Neuronal stem cell (in vitro differentiated cells): ENCODE results near the gene CNTN5.

Experiments used
- DNase-seq: peaks from one replicate; pipeline ENCODE4 v3.0.0-alpha.2; 2013; ENCODE audit warnings: low spot score
- H2AFZ ChIP-seq: one replicate; pipeline ENCODE4 v1.6.1; 2013; ENCODE audit warnings: mild to moderate bottlenecking, low read length, inconsistent platforms
- H2AK5ac ChIP-seq: 2 replicates; pipeline ENCODE4 v1.6.1; 2013; ENCODE audit warnings: low read depth, mild to moderate bottlenecking, inconsistent platforms, low read length, moderate library complexity, mixed read lengths
- H2BK120ac ChIP-seq: 2 replicates; pipeline ENCODE4 v1.6.1; 2013; ENCODE audit warnings: low read depth, mild to moderate bottlenecking, inconsistent platforms, low read length, moderate library complexity, mixed read lengths
- H2BK12ac ChIP-seq: one replicate; pipeline ENCODE4 v1.6.1; 2013; ENCODE audit warnings: low read length, inconsistent platforms
- H2BK15ac ChIP-seq: 2 replicates; pipeline ENCODE4 v1.6.1; 2013; ENCODE audit warnings: mild to moderate bottlenecking, low read length, inconsistent platforms, mixed read lengths
- H2BK5ac ChIP-seq: one replicate; pipeline ENCODE4 v1.6.1; 2013; ENCODE audit warnings: inconsistent platforms, mild to moderate bottlenecking, low read length, moderate library complexity
- H3K14ac ChIP-seq: one replicate; pipeline ENCODE4 v1.6.1; 2013; ENCODE audit warnings: low read length, inconsistent platforms
- H3K18ac ChIP-seq: 2 replicates; pipeline ENCODE4 v1.6.1; 2013; ENCODE audit warnings: low read length, inconsistent platforms
- H3K23ac ChIP-seq: 2 replicates; pipeline ENCODE4 v1.6.1; 2013; ENCODE audit warnings: low read depth, mild to moderate bottlenecking, mixed read lengths, low read length, inconsistent platforms; ENCODE audit not compliant: poor library complexity
- H3K27ac ChIP-seq: replicated peaks from 3 replicates; pipeline ENCODE4 v1.5.1; 2013; ENCODE audit warnings: low read length, inconsistent platforms
- H3K27me3 ChIP-seq, 3 experiments: 2 replicates each; pipeline ENCODE4 v1.6.1; 2013; ENCODE audit warnings: low read length in 3 of 3, mild to moderate bottlenecking in 2 of 3, inconsistent platforms in 1 of 3, low read depth in 1 of 3, mixed read lengths in 1 of 3, moderate library complexity in 1 of 3; ENCODE audit not compliant: control insufficient read depth in 3 of 3, insufficient read depth in 3 of 3
- H3K36me3 ChIP-seq, 2 donors: replicated peaks in 1 of 2; 2 replicates each; pipeline ENCODE4 v1.6.1; 2013; ENCODE audit warnings: low read length in 2 of 2; ENCODE audit not compliant: control insufficient read depth in 2 of 2, insufficient read depth in 2 of 2
- H3K4ac ChIP-seq: 2 replicates; pipeline ENCODE4 v1.6.1; 2013; ENCODE audit warnings: inconsistent platforms, mild to moderate bottlenecking, low read length, moderate library complexity
- H3K4me1 ChIP-seq, 2 donors: 1 replicate in 1 of 2; 2 replicates in 1 of 2; pipeline ENCODE4 v1.6.1; 2013; ENCODE audit warnings: low read length in 2 of 2, low read depth in 1 of 2; ENCODE audit not compliant: control insufficient read depth in 2 of 2, insufficient read depth in 1 of 2
- H3K4me2 ChIP-seq: one replicate; pipeline ENCODE4 v1.6.1; 2013; ENCODE audit warnings: mild to moderate bottlenecking, low read length, inconsistent platforms; ENCODE audit not compliant: insufficient read depth, poor library complexity, severe bottlenecking
- H3K4me3 ChIP-seq, 2 donors: 2 replicates each; pipeline ENCODE4 v1.5.1; 2013; ENCODE audit warnings: low read length in 2 of 2, mild to moderate bottlenecking in 2 of 2, inconsistent platforms in 1 of 2, moderate library complexity in 1 of 2
- H3K79me1 ChIP-seq: one replicate; pipeline ENCODE4 v1.6.1; 2013; ENCODE audit warnings: low read depth, mild to moderate bottlenecking, inconsistent platforms, low read length, moderate library complexity
- H3K9ac ChIP-seq: one replicate; pipeline ENCODE4 v1.6.1; 2013; ENCODE audit warnings: mild to moderate bottlenecking, low read depth, low read length, inconsistent platforms; ENCODE audit not compliant: poor library complexity
- H3K9me3 ChIP-seq, 2 donors: replicated peaks in 1 of 2; 2 replicates each; pipeline versions ENCODE3 to v1.6.1; 2013; ENCODE audit warnings: low read length in 2 of 2, mild to moderate bottlenecking in 2 of 2, inconsistent platforms in 1 of 2, low read depth in 1 of 2, mixed read lengths in 1 of 2, moderate library complexity in 1 of 2; ENCODE audit not compliant: control insufficient read depth in 2 of 2, insufficient read depth in 1 of 2
- H4K8ac ChIP-seq: one replicate; pipeline ENCODE4 v1.6.1; 2013; ENCODE audit warnings: low read depth, mild to moderate bottlenecking, inconsistent platforms, low read length, moderate library complexity
- H4K91ac ChIP-seq: one replicate; pipeline ENCODE4 v1.6.1; 2013; ENCODE audit warnings: low read length, low read depth, mild to moderate bottlenecking, inconsistent platforms; ENCODE audit not compliant: poor library complexity
- WGBS, 2 donors: extraction: QIAGEN DNeasy Blood & Tissue Kit; methylation state at CpG; one replicate each; pipeline ENCODE4 v1.1.7; 2013; ENCODE audit warnings: missing lambda C conversion rate in 2 of 2, mixed read lengths in 1 of 2; ENCODE audit not compliant: insufficient read length in 2 of 2, insufficient replicate concordance in 1 of 2; ENCODE audit errors: extremely low coverage in 2 of 2; 5-methylcytosine and 5-hydroxymethylcytosine counted together

The CNTN5 gene

DNA sequence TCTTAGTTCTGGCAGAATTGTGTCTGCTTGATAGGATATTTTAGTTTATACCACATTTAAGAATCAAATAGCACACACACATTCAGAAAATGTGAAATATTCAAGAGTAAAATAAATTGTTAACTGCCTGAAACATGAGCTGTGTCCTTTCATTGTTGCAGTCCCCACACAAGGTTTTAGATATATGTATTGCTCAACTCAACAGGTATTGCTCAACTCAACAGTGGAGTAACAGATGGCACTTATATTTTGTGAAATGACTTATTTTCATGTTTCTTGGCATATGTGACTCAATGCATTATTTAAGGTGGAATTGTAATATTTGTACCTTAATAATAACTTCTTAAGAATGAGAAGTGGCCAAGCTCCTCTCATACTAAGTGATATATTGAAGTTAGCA is 760.3 kb downstream of the CNTN5 start:
- Histone ChIP-seq H3K4me2 (no peak overlapping the region), H3K79me1 (no peaks in the 10 kb centered on the region), H3K27ac (no peak overlapping the region), H3K9me3 (no peaks in the 10 kb centered on the region), H2AK5ac (no peak overlapping the region), H4K8ac (no peak overlapping the region), H2BK5ac (no peak overlapping the region), H3K36me3 (no peaks in the 10 kb centered on the region), H2BK15ac (no peak overlapping the region), H3K27me3 (no peaks in the 10 kb centered on the region), H2BK12ac (no peak overlapping the region), H3K4me1 (no peaks in the 10 kb centered on the region), H3K9ac (no peak overlapping the region), H3K14ac (no peak overlapping the region), H3K4me3 (no peak overlapping the region), H2AFZ (no peak overlapping the region), H3K23ac (no peak overlapping the region), H3K4ac (no peak overlapping the region), H2BK120ac (no peak overlapping the region), H4K91ac (no peak overlapping the region), H3K18ac (no peak overlapping the region)
- DNase-seq = no peak

- Histone ChIP-seq H3K79me1 (no peaks in the 10 kb centered on the region), H3K4me3 (no peak overlapping the region), H3K4me2 (no peak overlapping the region), H3K14ac (no peak overlapping the region), H4K91ac (no peak overlapping the region), H3K4ac (no peak overlapping the region), H3K4me1 (no peaks in the 10 kb centered on the region), H3K9me3 (peaks cover 0 to 2% of the 10 kb centered on the region in 2 donors), H2BK5ac (no peak overlapping the region), H2BK15ac (no peak overlapping the region), H2BK12ac (no peak overlapping the region), H2AFZ (no peak overlapping the region), H3K23ac (no peak overlapping the region), H4K8ac (no peak overlapping the region), H3K18ac (no peak overlapping the region), H3K36me3 (no peaks in the 10 kb centered on the region), H2AK5ac (no peak overlapping the region), H3K9ac (no peak overlapping the region), H2BK120ac (no peak overlapping the region), H3K27ac (no peak overlapping the region), H3K27me3 (no peaks in the 10 kb centered on the region)
- WGBS, 2 donors = no CpG with 5 or more reads among the region's 2 CpGs
- no peak for DNase-seq
These were observed 770.6 kb downstream of the CNTN5 start for GRCh38 chr11:99791354-99791753.

- H4K8ac ChIP-seq = peak overlapping the region; percentile 65
- peak overlapping the region; percentile 80 for H3K23ac ChIP-seq
- no peak overlapping the region for H3K27ac ChIP-seq
- H3K14ac ChIP-seq = peak overlapping the region; percentile 82
- no peak overlapping the region for H3K9ac ChIP-seq
- peaks cover 0 to 2% of the 10 kb centered on the region in 2 donors for H3K9me3 ChIP-seq
- no peak overlapping the region for H2BK12ac ChIP-seq
- H3K4ac ChIP-seq = no peak overlapping the region
- no peak overlapping the region for H2BK5ac ChIP-seq
- peak overlapping the region; percentile 28 for H3K18ac ChIP-seq
- H3K4me3 ChIP-seq = no peak overlapping the region
- H3K27me3 ChIP-seq = no peaks in the 10 kb centered on the region
- H3K36me3 ChIP-seq = no peaks in the 10 kb centered on the region
- H2AK5ac ChIP-seq = no peak overlapping the region
- no peak overlapping the region for H4K91ac ChIP-seq
- H3K4me2 ChIP-seq = no peak overlapping the region
- DNase-seq = no peak
- WGBS, 2 donors = no CpG with 5 or more reads among the region's 3 CpGs
- H3K79me1 ChIP-seq = no peaks in the 10 kb centered on the region
- H3K4me1 ChIP-seq = no peaks in the 10 kb centered on the region
- no peak overlapping the region for H2BK15ac ChIP-seq
- H2BK120ac ChIP-seq = no peak overlapping the region
- no peak overlapping the region for H2AFZ ChIP-seq
These were observed 775.2 kb downstream of the CNTN5 start for GRCh38 chr11:99795999-99796398.

DNA sequence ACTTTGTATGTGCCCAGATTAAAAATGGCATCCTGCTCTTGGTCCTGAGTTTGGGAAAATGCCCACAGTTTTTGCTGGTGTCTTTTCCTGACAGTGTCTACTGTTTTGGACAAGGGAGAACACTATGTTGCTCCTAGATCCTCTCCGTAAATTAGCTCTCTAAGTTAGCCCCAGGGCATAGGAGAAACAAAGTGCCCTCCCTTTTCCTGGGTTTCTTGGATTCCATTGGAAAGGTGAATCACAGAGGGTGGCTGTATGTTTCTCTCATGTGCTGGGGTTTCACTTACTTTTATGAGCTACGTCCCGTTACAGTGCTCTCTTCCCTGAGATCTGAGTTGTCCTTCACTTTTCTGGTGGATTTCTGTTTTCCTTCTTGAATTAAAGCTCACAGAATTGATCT is 782.8 kb downstream of the CNTN5 start:
- H3K27me3 ChIP-seq = no peaks in the 10 kb centered on the region
- no peak overlapping the region for H3K23ac ChIP-seq
- WGBS, 2 donors = no CpG with 5 or more reads among the region's 3 CpGs
- H4K8ac ChIP-seq = no peak overlapping the region
- H3K4me3 ChIP-seq = no peak overlapping the region
- H3K36me3 ChIP-seq = no peaks in the 10 kb centered on the region
- no peak overlapping the region for H3K4me2 ChIP-seq
- H3K79me1 ChIP-seq = no peaks in the 10 kb centered on the region
- H3K9me3 ChIP-seq = no peaks in the 10 kb centered on the region
- no peak overlapping the region for H2AK5ac ChIP-seq
- H2BK5ac ChIP-seq = no peak overlapping the region
- no peak overlapping the region for H3K14ac ChIP-seq
- H3K4ac ChIP-seq = no peak overlapping the region
- H3K4me1 ChIP-seq = no peaks in the 10 kb centered on the region
- no peak overlapping the region for H2BK120ac ChIP-seq
- H3K18ac ChIP-seq = no peak overlapping the region
- H2BK12ac ChIP-seq = no peak overlapping the region
- H2BK15ac ChIP-seq = no peak overlapping the region
- no peak overlapping the region for H4K91ac ChIP-seq
- no peak for DNase-seq
- H2AFZ ChIP-seq = no peak overlapping the region
- no peak overlapping the region for H3K27ac ChIP-seq
- no peak overlapping the region for H3K9ac ChIP-seq
